Lung (tissue), 12 donors: ENCODE measurements around the gene FBXO9. TPM values are rescaled to one million over a fixed set of nuclear protein-coding genes. Genes with fewer than 3 reads are reported as not detected.

ENCODE experiments used
- ATAC-seq: fragments of 200-7000 bp; cut with Tn5 transposase; one replicate; pipeline ENCODE4 v1.9.1; 2020; ENCODE audit warnings: moderate number of reproducible peaks; ENCODE audit not compliant: insufficient read depth, low FRiP score
- DNase-seq, 3 donors: peaks; one replicate each; pipeline ENCODE4 v3.0.0-alpha.2; 2013 to 2017
- H3K27ac ChIP-seq, 2 donors: one replicate each; pipeline ENCODE4 v1.5.1; 2013; ENCODE audit warnings: mild to moderate bottlenecking in 2 of 2, moderate library complexity in 2 of 2, control low read depth in 1 of 2, inconsistent platforms in 1 of 2, low read depth in 1 of 2, low read length in 1 of 2
- H3K27me3 ChIP-seq, 3 donors: one replicate each; pipeline ENCODE4 v1.5.1; 2013; ENCODE audit warnings: low read length in 2 of 3; ENCODE audit not compliant: control insufficient read depth in 3 of 3, insufficient read depth in 3 of 3
- H3K36me3 ChIP-seq, 4 donors: one replicate each; pipeline ENCODE4 v1.5.1; 2013; ENCODE audit warnings: low read length in 4 of 4, mild to moderate bottlenecking in 1 of 4, moderate library complexity in 1 of 4; ENCODE audit not compliant: control insufficient read depth in 4 of 4, insufficient read depth in 4 of 4
- H3K4me1 ChIP-seq, 5 donors: one replicate each; pipeline ENCODE4 v1.5.1; 2013; ENCODE audit warnings: low read length in 5 of 5, mild to moderate bottlenecking in 2 of 5, moderate library complexity in 1 of 5; ENCODE audit not compliant: control insufficient read depth in 5 of 5, insufficient read depth in 5 of 5
- H3K4me3 ChIP-seq: one replicate; pipeline ENCODE4 v1.5.1; 2013; ENCODE audit warnings: mild to moderate bottlenecking, control low read depth, moderate library complexity
- H3K9ac ChIP-seq, 2 donors: one replicate each; pipeline ENCODE4 v1.5.1; 2013; ENCODE audit warnings: low read length in 2 of 2, control low read depth in 1 of 2; ENCODE audit not compliant: insufficient read depth in 1 of 2
- H3K9me3 ChIP-seq, 4 donors: one replicate each; pipeline ENCODE4 v1.5.1; 2013; ENCODE audit warnings: low read length in 3 of 4, mild to moderate bottlenecking in 1 of 4, moderate library complexity in 1 of 4; ENCODE audit not compliant: control insufficient read depth in 4 of 4, insufficient read depth in 3 of 4
- WGBS, 2 donors: extraction: QIAGEN DNeasy Blood & Tissue Kit; methylation state at CpG; one replicate each; pipeline ENCODE4 v1.1.7; 2013; 5-methylcytosine and 5-hydroxymethylcytosine counted together
- polyA plus RNA-seq, 2 donors: library from polyadenylated mRNA; stranded (reverse); fragments of 200-250 nt; gene quantifications; one replicate each; pipeline ENCODE4 v1.2.1, GENCODE V29; 2013
- total RNA-seq, 2 donors: library from RNA; depleted of rRNA in 1 of 2; stranded (reverse); fragments of >200 nt in 1 of 2; gene quantifications; one replicate each; pipeline ENCODE4 v1.2.1, GENCODE V29; 2014 to 2021
- TF ChIP-seq, protein P1 (sequence below): IDR thresholded peaks from 2 replicates; pipeline ENCODE4 v1.5.1; 2012; ENCODE audit warnings: mild to moderate bottlenecking; ENCODE audit errors: control extremely low read depth, extremely low read depth
- donor health status: control.
- donor health status: control.
- donor health status: Bipolar disorder and iron deficiency.
- donor health status: healthy.
- donor health status: DM: yes; HTN: yes; CAD: no.

Gene FBXO9
- total and polyA plus RNA-seq, 4 donors = 26.0 to 117 (median 70.7) TPM

DNA sequence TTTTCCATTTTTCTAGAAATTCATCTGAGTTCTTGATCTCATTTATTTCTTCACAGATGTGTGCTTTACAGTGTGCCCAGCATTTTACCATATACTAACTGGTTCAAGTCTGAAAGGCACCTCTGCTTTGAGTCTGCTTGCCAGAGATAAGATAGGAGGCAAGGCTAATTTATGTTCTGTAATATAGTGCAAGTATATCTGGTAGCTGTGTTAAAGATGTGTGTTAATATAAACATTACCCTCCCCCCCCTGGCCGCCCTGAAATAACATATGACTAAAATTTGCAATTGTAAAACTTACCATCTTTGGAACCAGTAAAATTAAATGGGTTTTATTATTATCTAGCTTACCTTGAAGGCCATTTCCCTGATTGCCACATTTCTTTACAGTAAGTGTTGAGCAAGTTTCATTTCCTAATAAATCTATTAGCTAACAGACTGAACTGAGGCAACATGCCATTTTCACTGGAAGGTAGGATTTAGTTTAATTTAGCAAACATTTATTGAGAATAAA is 2.7 kb downstream of the FBXO9 start:
- Histone ChIP-seq H3K27ac (no peak overlapping the region), H3K9me3 (no peaks in the 10 kb centered on the region), H3K4me1 (peaks cover 0 to 19% (median 8%) of the 10 kb centered on the region in 5 donors), H3K9ac (no peak overlapping the region), H3K4me3 (no peak overlapping the region), H3K36me3 (peaks cover 0 to 4% (median 1%) of the 10 kb centered on the region in 4 donors), H3K27me3 (no peaks in the 10 kb centered on the region)
- TF ChIP-seq, protein P1, sequence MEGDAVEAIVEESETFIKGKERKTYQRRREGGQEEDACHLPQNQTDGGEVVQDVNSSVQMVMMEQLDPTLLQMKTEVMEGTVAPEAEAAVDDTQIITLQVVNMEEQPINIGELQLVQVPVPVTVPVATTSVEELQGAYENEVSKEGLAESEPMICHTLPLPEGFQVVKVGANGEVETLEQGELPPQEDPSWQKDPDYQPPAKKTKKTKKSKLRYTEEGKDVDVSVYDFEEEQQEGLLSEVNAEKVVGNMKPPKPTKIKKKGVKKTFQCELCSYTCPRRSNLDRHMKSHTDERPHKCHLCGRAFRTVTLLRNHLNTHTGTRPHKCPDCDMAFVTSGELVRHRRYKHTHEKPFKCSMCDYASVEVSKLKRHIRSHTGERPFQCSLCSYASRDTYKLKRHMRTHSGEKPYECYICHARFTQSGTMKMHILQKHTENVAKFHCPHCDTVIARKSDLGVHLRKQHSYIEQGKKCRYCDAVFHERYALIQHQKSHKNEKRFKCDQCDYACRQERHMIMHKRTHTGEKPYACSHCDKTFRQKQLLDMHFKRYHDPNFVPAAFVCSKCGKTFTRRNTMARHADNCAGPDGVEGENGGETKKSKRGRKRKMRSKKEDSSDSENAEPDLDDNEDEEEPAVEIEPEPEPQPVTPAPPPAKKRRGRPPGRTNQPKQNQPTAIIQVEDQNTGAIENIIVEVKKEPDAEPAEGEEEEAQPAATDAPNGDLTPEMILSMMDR = no peak
- DNase-seq = no peak
- ATAC-seq = no peak
- WGBS, 2 donors = 36 to 77% methylated on average over 1 of the region's 1 CpG

DNA sequence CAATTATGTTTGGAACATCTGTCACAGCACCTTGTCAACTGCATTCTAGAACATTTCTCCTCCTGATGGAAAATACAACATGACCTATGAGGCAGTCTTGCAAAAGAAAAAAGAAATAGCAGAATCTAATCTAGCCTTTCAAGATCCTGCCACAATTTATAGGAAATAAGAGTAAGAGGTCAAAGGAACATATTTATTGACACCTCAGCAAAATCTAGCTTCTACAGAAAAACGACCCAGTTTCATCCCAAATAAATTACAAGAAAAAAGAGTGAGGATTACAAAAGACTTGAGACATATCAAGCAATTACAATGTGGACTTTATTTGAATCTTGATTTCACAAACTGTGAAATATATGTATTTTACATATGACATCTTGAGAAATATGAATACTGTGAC is 4.2 kb downstream of the FBXO9 start:
- H3K27ac ChIP-seq = no peak overlapping the region
- H3K4me1 ChIP-seq = peaks cover 0 to 19% (median 8%) of the 10 kb centered on the region in 5 donors
- H3K4me3 ChIP-seq = no peak overlapping the region
- TF ChIP-seq, protein P1 = no peak
- no peak overlapping the region for H3K9ac ChIP-seq
- WGBS, 2 donors = 38 to 50% methylated on average over 1 of the region's 1 CpG
- no peaks in the 10 kb centered on the region for H3K27me3 ChIP-seq
- peaks cover 4 to 9% (median 7%) of the 10 kb centered on the region in 4 donors for H3K36me3 ChIP-seq
- no peak for DNase-seq
- no peaks in the 10 kb centered on the region for H3K9me3 ChIP-seq
- ATAC-seq = no peak

DNA sequence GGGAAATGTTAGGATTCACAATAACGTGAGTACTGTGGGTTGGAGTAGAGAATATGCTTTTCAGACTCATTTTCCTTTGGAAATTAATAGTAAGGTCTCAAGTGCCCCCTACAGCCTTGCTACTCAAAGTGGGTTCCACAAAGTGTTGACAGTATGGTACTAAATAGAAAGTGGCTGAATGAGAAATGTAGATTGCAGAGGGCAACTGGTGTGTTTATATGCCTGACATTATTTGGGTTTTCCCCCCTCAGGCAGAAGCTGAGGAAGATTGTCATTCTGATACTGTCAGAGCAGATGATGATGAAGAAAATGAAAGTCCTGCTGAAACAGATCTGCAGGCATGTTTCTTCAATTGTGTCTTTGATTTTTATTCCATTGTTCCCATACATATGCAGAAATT is 5.6 kb downstream of the FBXO9 start:
- no peak for ATAC-seq
- H3K4me3 ChIP-seq = no peak overlapping the region
- peak in 2 of 3 donors; percentile 14 to 25 for DNase-seq
- H3K27ac ChIP-seq = no peak overlapping the region
- no peaks in the 10 kb centered on the region for H3K27me3 ChIP-seq
- H3K9me3 ChIP-seq = no peaks in the 10 kb centered on the region
- H3K4me1 ChIP-seq = peaks cover 0 to 19% (median 8%) of the 10 kb centered on the region in 5 donors
- no peak overlapping the region for H3K9ac ChIP-seq
- WGBS, 2 donors = 69 to 74% methylated on average over 1 of the region's 1 CpG
- H3K36me3 ChIP-seq = peaks cover 7 to 17% (median 12%) of the 10 kb centered on the region in 4 donors
- TF ChIP-seq, protein P1 = no peak

DNA sequence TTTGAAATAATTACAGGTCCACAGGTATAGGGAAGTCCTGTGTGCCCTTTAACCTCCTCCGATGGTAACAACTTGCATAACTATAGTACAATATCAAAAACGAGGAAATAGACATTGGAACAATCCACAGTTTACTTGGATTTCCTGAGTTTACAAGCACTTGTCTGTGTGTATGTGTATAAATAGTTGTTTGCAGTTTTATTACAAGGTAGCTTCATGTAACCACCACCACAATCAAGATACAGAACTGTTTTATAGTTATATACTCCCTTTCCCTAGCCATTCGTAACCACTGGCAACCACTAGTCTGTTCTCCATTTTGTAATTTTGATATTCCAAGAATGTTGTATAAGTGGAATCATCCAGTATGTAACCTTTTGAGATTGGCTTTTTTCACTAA is 9.1 kb downstream of the FBXO9 start:
- Histone ChIP-seq H3K27ac (no peak overlapping the region), H3K4me1 (peaks cover 0 to 3% (median 0%) of the 10 kb centered on the region in 5 donors), H3K9me3 (no peaks in the 10 kb centered on the region), H3K36me3 (peaks cover 12 to 21% (median 16%) of the 10 kb centered on the region in 4 donors), H3K27me3 (no peaks in the 10 kb centered on the region), H3K9ac (no peak overlapping the region), H3K4me3 (no peak overlapping the region)
- 60 to 80% methylated on average over 3 of the region's 3 CpGs for WGBS, 2 donors
- ATAC-seq = no peak
- TF ChIP-seq, protein P1 = no peak
- no peak for DNase-seq
